GM18507 (cell line): ENCODE results near the gene FCAMR.

Experiments used
- DNase-seq: peaks from one replicate; pipeline ENCODE4 v3.0.0; 2011; ENCODE audit warnings: low read depth; ENCODE audit not compliant: insufficient read length; ENCODE audit errors: extremely low spot score
- FAIRE-seq: peaks from 2 replicates; lab custom pipeline; 2011; peaks lifted over from hg19 to GRCh38; lab: Jason Lieb, UNC

Gene FCAMR

GRCh38 chr1:207000651-207001291 lies 30.5 kb upstream of the FCAMR start:
- no peak for DNase-seq
- no peak for FAIRE-seq

DNA sequence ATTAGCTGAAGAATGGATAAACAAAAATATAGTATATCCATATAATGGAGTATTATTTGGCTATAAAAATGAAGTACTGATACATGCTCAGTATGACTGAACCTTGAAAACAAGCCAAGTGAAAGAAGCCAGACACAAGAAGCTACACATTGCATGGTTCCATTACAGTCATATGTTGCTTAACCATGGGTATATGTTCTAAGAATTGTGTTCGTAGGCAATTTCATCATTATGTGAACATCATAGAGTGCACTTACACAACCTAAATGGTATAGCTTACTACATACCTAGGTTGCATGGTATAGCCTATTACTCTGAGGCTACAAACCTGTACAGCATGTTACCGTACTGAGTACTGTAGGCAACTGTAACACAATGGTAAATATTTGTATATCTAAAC lies 28.6 kb upstream of the FCAMR start:
- DNase-seq (no peak), FAIRE-seq (no peak)

DNA sequence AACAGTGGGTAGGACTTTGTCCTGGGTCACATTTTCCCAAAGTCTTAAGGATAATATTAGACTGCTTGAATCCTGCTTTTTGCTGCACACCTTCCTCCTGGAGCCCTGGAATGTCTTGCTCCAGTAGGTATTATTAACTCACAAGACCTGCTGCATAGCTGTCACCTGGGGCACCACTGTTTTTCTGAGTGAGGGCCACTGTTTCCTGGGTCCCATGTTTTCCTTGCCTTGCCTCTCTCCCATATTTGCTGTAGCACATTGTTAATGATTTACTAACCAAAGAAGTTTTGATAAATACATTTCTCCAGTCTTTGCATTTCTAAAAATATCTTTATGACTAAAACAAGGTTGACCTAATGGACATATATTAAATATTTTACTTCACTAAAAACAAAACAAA lies 22.5 kb upstream of the FCAMR start:
- no peak for DNase-seq
- FAIRE-seq = no peak

DNA sequence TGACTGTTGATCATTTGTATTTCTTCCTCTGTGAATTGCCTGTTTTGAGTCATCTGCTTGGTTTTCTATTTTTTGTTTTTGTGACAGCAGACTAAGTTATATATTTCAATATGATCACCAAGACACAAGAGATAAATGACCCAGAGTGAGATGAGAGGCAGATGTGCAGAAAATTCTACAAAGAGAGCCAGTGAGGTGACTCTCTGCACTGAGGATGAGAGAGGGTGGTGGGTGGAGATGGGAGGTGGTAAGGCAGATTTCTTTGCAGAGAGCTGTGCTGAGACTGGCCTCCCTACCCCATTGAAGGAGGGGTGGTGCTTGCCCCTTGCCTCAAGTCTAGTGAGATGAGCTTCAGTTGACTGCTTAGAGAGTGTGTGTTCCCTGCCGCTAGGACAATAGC lies 17.6 kb upstream of the FCAMR start:
- no peak for DNase-seq
- no peak for FAIRE-seq

- FAIRE-seq (no peak), DNase-seq (no peak)
Measured at GRCh38 chr1:206986885-206987284, 16.6 kb upstream of the FCAMR start.

DNA sequence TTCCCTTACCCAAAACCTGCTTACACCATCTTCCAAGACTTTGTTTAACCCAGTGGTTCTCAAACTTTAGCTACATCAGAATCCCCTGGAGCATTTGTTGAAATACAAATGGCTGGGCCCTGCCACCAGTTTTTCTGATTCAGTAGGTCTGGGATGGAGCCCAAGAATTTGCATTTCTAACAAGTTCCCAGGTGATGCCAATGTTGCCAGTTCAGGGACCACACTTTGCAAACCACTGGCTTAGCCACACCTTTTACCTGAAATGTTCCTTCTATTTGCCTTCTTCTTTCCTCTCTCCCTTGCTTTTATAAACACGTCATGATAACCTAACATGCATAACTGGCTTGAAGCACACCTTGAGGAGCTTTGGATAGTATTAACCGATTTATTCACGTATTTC lies 16.1 kb upstream of the FCAMR start:
- DNase-seq = no peak
- no peak for FAIRE-seq

DNA sequence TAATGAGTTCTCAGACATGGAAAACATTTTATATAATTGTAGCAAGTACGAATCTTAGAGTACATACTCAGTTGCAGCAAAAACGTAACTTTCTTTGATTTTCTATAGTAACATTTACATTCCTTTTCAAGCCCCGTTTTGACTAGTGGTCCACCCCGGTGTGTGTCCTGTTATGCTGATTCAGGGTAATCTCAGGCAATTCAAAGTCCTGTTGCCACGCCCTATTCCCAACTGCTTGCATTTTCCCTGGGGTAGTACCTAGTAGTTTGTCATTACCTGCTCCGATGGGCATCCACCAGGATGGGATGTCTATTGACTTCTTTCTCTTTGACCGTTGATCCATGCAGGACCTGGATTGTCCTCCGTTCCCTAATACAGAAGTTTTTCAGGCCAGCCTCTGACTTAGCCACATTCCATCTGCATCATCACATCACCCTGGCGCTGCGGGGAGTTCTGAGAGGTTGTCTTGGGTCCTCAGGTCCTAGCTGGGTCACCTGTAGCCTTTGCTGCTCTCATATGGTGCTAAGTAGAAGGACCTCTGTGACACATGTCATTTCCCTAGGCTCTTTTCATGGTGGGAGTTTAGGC lies 15.0 kb upstream of the FCAMR start:
- DNase-seq = no peak
- no peak for FAIRE-seq

GRCh38 chr1:206982216-206982615 lies 12.0 kb upstream of the FCAMR start:
- peak; percentile 83 for FAIRE-seq
- DNase-seq = no peak

- no peak for DNase-seq
- FAIRE-seq = peak; percentile 77
Measured at GRCh38 chr1:206979379-206980043, 9.3 kb upstream of the FCAMR start.

GRCh38 chr1:206978259-206978658 lies 8.0 kb upstream of the FCAMR start:
- FAIRE-seq = no peak
- no peak for DNase-seq

- no peak for FAIRE-seq
- DNase-seq = no peak
Measured at GRCh38 chr1:206975306-206975705, 5.0 kb upstream of the FCAMR start.

- DNase-seq (no peak), FAIRE-seq (no peak)
Measured at GRCh38 chr1:206974140-206974539, 3.9 kb upstream of the FCAMR start.

DNA sequence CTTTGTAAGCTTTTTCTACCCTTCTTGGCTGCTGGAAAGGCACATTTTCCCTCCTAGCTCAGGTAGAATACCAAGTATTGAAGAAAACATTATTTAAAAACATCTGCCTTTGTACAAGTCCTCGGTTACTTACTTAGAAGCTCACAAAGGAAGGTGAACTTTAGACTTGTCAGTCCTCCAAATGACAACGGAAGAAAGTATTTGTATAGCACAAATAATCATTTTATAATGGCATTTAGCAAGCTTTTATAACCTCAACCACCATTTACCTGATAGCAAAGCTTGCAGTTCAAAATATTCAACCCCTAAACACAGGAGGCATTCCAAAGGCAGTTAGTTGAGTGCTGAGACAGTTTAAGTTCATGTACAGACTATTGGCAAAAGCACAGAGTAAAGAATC lies 2.5 kb upstream of the FCAMR start:
- DNase-seq = no peak
- FAIRE-seq = peak; percentile 21

GRCh38 chr1:206971029-206971655 lies 882 bp upstream of the FCAMR start:
- DNase-seq = no peak
- FAIRE-seq = peak; percentile 86

DNA sequence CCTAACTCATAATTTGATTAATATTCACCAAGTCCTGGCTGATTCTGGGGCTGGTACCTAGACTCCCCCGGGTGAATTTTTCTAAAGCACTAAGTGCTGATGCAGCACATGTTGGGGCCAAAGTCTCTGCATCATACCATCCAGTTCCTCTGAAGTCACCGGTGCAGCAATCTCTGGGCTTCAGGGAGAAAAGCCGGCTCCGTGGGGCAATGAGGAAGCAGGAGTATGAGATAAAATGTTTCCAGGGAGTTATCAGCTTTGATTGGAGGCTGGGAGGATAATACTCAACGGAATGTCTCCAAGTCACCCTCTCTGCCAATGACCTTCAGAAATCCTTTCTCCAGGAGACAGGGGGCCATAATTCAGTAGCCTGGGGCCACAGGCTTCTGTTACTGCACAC lies 1.2 kb downstream of the FCAMR start:
- FAIRE-seq (no peak), DNase-seq (no peak)

DNA sequence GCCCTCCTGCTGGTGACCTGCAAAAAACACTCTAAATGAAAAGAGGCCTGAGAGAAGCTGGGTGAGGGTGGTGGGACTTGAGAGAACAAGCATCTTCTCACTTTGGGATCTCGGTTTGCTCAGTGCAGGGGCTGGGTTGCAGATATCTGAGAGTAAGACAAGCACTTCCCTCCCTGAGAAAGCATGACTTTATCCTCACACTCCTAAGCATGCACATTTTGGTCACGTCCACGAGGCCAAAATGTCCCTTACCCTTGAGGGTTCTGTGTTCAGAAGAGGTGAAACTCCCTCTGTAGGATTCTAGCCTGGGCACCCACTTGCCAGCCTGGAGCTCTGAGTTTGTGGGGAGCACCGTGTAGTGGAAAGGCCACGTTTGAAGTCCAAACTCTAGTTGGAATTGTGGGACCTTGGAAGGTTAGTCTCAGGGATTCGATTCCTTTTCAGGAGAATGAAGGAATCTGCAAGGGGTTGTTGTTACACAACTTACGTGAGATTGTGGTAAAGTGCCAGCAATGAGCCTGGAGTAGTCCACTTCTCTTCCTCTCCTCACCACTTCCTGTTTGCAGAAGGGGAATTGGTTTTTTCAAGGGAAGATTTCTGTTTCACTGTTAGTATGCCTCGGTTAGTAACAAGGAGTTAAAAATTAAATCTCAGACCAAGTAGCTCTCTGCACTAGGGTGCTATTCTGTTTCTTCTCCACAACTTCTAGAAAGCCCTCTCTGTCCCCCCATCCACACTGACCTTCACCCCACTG lies 3.0 kb downstream of the FCAMR start:
- FAIRE-seq (peak; percentile 99), DNase-seq (no peak)

DNA sequence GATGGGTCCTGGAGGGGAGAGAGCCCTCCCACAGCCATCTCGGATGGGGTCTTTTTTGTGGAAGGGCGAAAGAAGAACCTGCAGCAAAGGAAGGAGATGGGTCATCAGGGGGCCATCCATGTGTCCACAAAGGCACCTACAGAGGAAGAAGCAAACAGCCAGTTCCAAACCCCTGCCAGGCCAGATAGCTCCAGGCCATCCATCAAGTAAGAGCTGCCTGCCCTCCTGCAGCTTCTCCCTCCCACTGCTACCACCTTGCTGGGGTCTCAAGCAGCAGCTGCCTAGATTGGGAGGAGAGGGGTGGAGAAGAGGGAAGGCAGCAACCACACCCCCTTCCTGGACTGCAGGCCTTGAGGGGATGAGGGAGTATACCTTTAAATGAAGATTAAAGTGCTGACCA lies 4.5 kb downstream of the FCAMR start:
- DNase-seq = no peak
- no peak for FAIRE-seq

DNA sequence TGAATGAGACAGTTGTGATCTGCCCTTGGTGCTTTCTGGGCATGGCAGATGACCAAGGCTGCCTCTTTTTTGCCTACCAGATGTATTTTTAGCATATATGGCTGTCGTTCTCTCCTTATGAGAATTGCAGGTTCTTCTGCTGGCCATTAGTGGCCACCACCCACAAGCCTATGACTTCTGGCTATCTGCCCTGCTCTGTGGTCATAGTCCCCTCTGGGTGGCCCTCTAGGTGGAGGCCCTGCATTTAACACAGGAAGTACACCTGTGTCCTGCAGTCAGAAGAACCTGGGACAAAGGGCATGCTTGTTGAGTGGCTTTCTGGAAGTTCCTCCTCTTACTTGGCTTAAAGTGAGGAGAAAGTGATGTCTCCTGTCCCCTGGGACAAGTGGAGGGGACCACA lies 6.5 kb downstream of the FCAMR start:
- FAIRE-seq (no peak), DNase-seq (no peak)

GRCh38 chr1:206963119-206963712 lies 7.0 kb downstream of the FCAMR start:
- DNase-seq (no peak), FAIRE-seq (no peak)

GRCh38 chr1:206962272-206962671 lies 8.0 kb downstream of the FCAMR start:
- DNase-seq (no peak), FAIRE-seq (no peak)
